ENCODE data around the gene KLHL21. TPM values are rescaled to one million over a fixed set of nuclear protein-coding genes. Genes with fewer than 3 reads are reported as not detected.

The KLHL21 gene
- total RNA-seq, 1 experiment from 2014 or later: 35.9 TPM

GRCh38 chr1:6614929-6615785 lies 12.5 kb upstream of the KLHL21 start:
- Histone ChIP-seq H3K36me3 (ENCODE audit: control insufficient read depth, insufficient read depth, low read length) (peaks cover 4% of the 10 kb centered on the region; the same call in 1 of the 2 replicates), H3K4me1 (ENCODE audit: control insufficient read depth, insufficient read depth, low read length) (peaks cover 14% of the 10 kb centered on the region), H3K4me3 (ENCODE audit: low read depth in 2 of 2, low read length in 2 of 2) (peak overlapping the region; percentile 57 to 67), H3K27me3 (ENCODE audit: control insufficient read depth, insufficient read depth, low read length) (no peaks in the 10 kb centered on the region), H3K27ac (ENCODE audit: low read length) (peak overlapping the region; percentile 76), H3K9me3 (ENCODE audit: control insufficient read depth, insufficient read depth, low read depth, low read length) (no peaks in the 10 kb centered on the region)
- in situ Hi-C loops (cut with HindIII; ENCODE audit: low pct_unique_long_range_greater_than_20kb, low sequenced_read_pairs) (no loop called here), intact Hi-C loops (cut with micrococcal nuclease; ENCODE audit: unreplicated experiment) (no loop called here)
- ATAC-seq (no peak), DNase-seq (ENCODE audit: low read depth, low spot score) (no peak)
- POLR2A ChIA-PET: no interaction called here
- BruUV-seq (replicated peaks): no TSS peak
- CTCF ChIA-PET: interaction anchor here (1.0 kb wide), 1 partner anchor 113 kb away, joined by 19 read pairs; no protein-coding TSS in a partner anchor
- TF ChIP-seq TCF7L2 (IDR thresholded peaks at IDR 0.05; ENCODE audit: low read depth, low read length) (no peak), CTCF (IDR thresholded peaks at IDR 0.05) (no peak), REST (IDR thresholded peaks at IDR 0.05; ENCODE audit: insufficient read depth in 1 of 2, low read depth in 2 of 2, low read length in 1 of 2) (no peak), POLR2AphosphoS5 (IDR thresholded peaks at IDR 0.05; ENCODE audit: low read depth, low read length) (no peak), SIN3A (IDR thresholded peaks at IDR 0.05; ENCODE audit: borderline replicate concordance, insufficient read depth, low read depth, low read length) (0 out of 2 replicates have a peak, but pooled peaks have one; percentile 28)

- H3K4me1 ChIP-seq (ENCODE audit: control insufficient read depth, insufficient read depth, low read length): peaks cover 22% of the 10 kb centered on the region
- peak overlapping the region; percentile 50; the same call in 1 of the 2 replicates for H3K27ac ChIP-seq (ENCODE audit: low read length)
- peaks cover 4% of the 10 kb centered on the region; the same call in 1 of the 2 replicates for H3K36me3 ChIP-seq (ENCODE audit: control insufficient read depth, insufficient read depth, low read length)
- no peak for DNase-seq (ENCODE audit: low read depth, low spot score)
- no peaks in the 10 kb centered on the region for H3K27me3 ChIP-seq (ENCODE audit: control insufficient read depth, insufficient read depth, low read length)
- in situ Hi-C loops (cut with HindIII; ENCODE audit: low pct_unique_long_range_greater_than_20kb, low sequenced_read_pairs) (no loop called here), intact Hi-C loops (cut with micrococcal nuclease; ENCODE audit: unreplicated experiment) (no loop called here)
- ATAC-seq: peak; percentile 19; the same call in 1 of the 2 replicates
- BruUV-seq (replicated peaks): no TSS peak
- peak overlapping the region; percentile 57 to 67 for H3K4me3 ChIP-seq (ENCODE audit: low read depth in 2 of 2, low read length in 2 of 2)
- TF ChIP-seq POLR2AphosphoS5 (IDR thresholded peaks at IDR 0.05; ENCODE audit: low read depth, low read length): no peak
- TF ChIP-seq SIN3A (IDR thresholded peaks at IDR 0.05; ENCODE audit: borderline replicate concordance, insufficient read depth, low read depth, low read length): no peak
- no peak for TF ChIP-seq TCF7L2 (IDR thresholded peaks at IDR 0.05; ENCODE audit: low read depth, low read length)
- no peak for TF ChIP-seq REST (IDR thresholded peaks at IDR 0.05; ENCODE audit: insufficient read depth in 1 of 2, low read depth in 2 of 2, low read length in 1 of 2)
- TF ChIP-seq CTCF (IDR thresholded peaks at IDR 0.05): no peak
- no peaks in the 10 kb centered on the region for H3K9me3 ChIP-seq (ENCODE audit: control insufficient read depth, insufficient read depth, low read depth, low read length)
- ChIA-PET CTCF (interaction anchor here (0.7 kb wide), 1 partner anchor 13 kb away, joined by 3 read pairs; no protein-coding TSS in a partner anchor), POLR2A (no interaction called here)
Observed at GRCh38 chr1:6614019-6614928, 11.6 kb upstream of the KLHL21 start.

All from Panc1 (cell line).